ENCODE measurements around the gene SLC15A4.
"Not testable (repeated sequence)": the region's sequence is repeated elsewhere in the genome, so short reads cannot be mapped to it uniquely, and the experiment has no call there.

DNA sequence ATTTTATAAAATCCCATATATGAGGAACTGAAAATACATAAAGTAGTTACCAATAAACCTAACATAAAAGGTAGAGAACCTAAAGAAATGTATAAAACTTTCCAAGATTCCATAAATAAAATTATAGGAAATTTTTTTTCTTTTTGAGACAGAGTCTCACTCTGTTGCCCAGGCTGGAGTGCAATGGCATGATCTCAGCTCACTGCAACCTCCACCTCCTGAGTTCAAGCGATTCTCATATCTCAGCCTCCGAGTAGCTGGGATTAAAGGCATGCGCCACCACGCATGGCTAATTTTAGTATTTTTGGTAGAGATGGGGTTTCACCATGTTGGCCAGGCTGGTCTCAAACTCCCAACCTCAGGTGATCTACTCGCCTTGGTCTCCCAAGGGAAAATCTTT lies 18.4 kb downstream of the SLC15A4 start:
- TF ChIP-seq, protein P1, sequence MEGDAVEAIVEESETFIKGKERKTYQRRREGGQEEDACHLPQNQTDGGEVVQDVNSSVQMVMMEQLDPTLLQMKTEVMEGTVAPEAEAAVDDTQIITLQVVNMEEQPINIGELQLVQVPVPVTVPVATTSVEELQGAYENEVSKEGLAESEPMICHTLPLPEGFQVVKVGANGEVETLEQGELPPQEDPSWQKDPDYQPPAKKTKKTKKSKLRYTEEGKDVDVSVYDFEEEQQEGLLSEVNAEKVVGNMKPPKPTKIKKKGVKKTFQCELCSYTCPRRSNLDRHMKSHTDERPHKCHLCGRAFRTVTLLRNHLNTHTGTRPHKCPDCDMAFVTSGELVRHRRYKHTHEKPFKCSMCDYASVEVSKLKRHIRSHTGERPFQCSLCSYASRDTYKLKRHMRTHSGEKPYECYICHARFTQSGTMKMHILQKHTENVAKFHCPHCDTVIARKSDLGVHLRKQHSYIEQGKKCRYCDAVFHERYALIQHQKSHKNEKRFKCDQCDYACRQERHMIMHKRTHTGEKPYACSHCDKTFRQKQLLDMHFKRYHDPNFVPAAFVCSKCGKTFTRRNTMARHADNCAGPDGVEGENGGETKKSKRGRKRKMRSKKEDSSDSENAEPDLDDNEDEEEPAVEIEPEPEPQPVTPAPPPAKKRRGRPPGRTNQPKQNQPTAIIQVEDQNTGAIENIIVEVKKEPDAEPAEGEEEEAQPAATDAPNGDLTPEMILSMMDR (IDR thresholded peaks at IDR 0.05) = not testable (repeated sequence)
- not testable (repeated sequence) for TF ChIP-seq SIN3A (IDR thresholded peaks at IDR 0.05; ENCODE audit: borderline replicate concordance, insufficient read depth, low read depth, low read length); POLR2AphosphoS5 (IDR thresholded peaks at IDR 0.05; ENCODE audit: low read depth, low read length)
- TF ChIP-seq, protein P2, sequence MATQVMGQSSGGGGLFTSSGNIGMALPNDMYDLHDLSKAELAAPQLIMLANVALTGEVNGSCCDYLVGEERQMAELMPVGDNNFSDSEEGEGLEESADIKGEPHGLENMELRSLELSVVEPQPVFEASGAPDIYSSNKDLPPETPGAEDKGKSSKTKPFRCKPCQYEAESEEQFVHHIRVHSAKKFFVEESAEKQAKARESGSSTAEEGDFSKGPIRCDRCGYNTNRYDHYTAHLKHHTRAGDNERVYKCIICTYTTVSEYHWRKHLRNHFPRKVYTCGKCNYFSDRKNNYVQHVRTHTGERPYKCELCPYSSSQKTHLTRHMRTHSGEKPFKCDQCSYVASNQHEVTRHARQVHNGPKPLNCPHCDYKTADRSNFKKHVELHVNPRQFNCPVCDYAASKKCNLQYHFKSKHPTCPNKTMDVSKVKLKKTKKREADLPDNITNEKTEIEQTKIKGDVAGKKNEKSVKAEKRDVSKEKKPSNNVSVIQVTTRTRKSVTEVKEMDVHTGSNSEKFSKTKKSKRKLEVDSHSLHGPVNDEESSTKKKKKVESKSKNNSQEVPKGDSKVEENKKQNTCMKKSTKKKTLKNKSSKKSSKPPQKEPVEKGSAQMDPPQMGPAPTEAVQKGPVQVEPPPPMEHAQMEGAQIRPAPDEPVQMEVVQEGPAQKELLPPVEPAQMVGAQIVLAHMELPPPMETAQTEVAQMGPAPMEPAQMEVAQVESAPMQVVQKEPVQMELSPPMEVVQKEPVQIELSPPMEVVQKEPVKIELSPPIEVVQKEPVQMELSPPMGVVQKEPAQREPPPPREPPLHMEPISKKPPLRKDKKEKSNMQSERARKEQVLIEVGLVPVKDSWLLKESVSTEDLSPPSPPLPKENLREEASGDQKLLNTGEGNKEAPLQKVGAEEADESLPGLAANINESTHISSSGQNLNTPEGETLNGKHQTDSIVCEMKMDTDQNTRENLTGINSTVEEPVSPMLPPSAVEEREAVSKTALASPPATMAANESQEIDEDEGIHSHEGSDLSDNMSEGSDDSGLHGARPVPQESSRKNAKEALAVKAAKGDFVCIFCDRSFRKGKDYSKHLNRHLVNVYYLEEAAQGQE (IDR thresholded peaks at IDR 0.05; ENCODE audit: insufficient read depth in 1 of 2, low read depth in 2 of 2, low read length in 1 of 2) = not testable (repeated sequence)

Data from Panc1 (cell line).